T-helper 22 cell (primary cell): Measurements from ENCODE around the gene FRZB.
"Not testable (repeated sequence)": the region's sequence is repeated elsewhere in the genome, so short reads cannot be mapped to it uniquely, and the experiment has no call there.

Source experiments
- DNase-seq: peaks from one replicate; pipeline ENCODE4 v3.0.0-alpha.2; 2020; ENCODE audit warnings: low read depth

The FRZB gene

GRCh38 chr2:182890773-182891378, 24.4 kb upstream of the FRZB start:
- DNase-seq: no peak

GRCh38 chr2:182890305-182890704, 23.9 kb upstream of the FRZB start:
- DNase-seq: no peak

- DNase-seq: no peak
Measured at GRCh38 chr2:182887753-182888415, 21.4 kb upstream of the FRZB start.

- no peak for DNase-seq
Measured at GRCh38 chr2:182887093-182887492, 20.7 kb upstream of the FRZB start.

GRCh38 chr2:182885771-182886170, 19.3 kb upstream of the FRZB start:
- no peak for DNase-seq

GRCh38 chr2:182883451-182883850, 17.0 kb upstream of the FRZB start:
- DNase-seq: no peak

GRCh38 chr2:182880100-182880499, 13.7 kb upstream of the FRZB start:
- not testable (repeated sequence) for DNase-seq

- DNase-seq: not testable (repeated sequence)
Measured at GRCh38 chr2:182876653-182877052, 10.2 kb upstream of the FRZB start.

- DNase-seq: no peak
Measured at GRCh38 chr2:182870227-182870626, 3.8 kb upstream of the FRZB start.

- no peak for DNase-seq
Measured at GRCh38 chr2:182868054-182868796, 1.8 kb upstream of the FRZB start.

GRCh38 chr2:182867426-182868053, 1.1 kb upstream of the FRZB start:
- DNase-seq: no peak

- DNase-seq: no peak
Measured at GRCh38 chr2:182866095-182866460, 359 bp downstream of the FRZB start.

GRCh38 chr2:182864949-182865570, 1.4 kb downstream of the FRZB start:
- no peak for DNase-seq

GRCh38 chr2:182863642-182864041, 2.8 kb downstream of the FRZB start:
- DNase-seq: no peak

- no peak for DNase-seq
Measured at GRCh38 chr2:182862091-182862490, 4.3 kb downstream of the FRZB start.

GRCh38 chr2:182860858-182861257, 5.6 kb downstream of the FRZB start:
- no peak for DNase-seq

- no peak for DNase-seq
Measured at GRCh38 chr2:182858671-182859070, 7.8 kb downstream of the FRZB start.

GRCh38 chr2:182855376-182855775, 11.1 kb downstream of the FRZB start:
- no peak for DNase-seq

- no peak for DNase-seq
Measured at GRCh38 chr2:182854375-182855105, 11.9 kb downstream of the FRZB start.

- no peak for DNase-seq
Measured at GRCh38 chr2:182852801-182853200, 13.6 kb downstream of the FRZB start.

- DNase-seq: no peak
Measured at GRCh38 chr2:182852090-182852489, 14.3 kb downstream of the FRZB start.
